HFF-Myc (cell line): ENCODE measurements around the gene SLC5A3.

ENCODE experiments used
- DNase-seq: peaks from one replicate; pipeline ENCODE4 v3.0.0-alpha.2; 2011; ENCODE audit warnings: low read depth; ENCODE audit errors: extremely low read depth
- H3K4me3 ChIP-seq: replicated peaks from 2 replicates; pipeline ENCODE4 v1.5.1; 2011; ENCODE audit warnings: low read depth, mild to moderate bottlenecking, control low read depth, low read length
- TF ChIP-seq, protein P1 (sequence below): IDR thresholded peaks from 2 replicates; pipeline ENCODE4 v1.5.1; 2012; ENCODE audit warnings: mild to moderate bottlenecking, low read depth, low read length, control low read depth; ENCODE audit errors: missing control alignments

The SLC5A3 gene

GRCh38 chr21:34076835-34077234, 3.5 kb downstream of the SLC5A3 start:
- DNase-seq, result no peak
- TF ChIP-seq, protein P1, sequence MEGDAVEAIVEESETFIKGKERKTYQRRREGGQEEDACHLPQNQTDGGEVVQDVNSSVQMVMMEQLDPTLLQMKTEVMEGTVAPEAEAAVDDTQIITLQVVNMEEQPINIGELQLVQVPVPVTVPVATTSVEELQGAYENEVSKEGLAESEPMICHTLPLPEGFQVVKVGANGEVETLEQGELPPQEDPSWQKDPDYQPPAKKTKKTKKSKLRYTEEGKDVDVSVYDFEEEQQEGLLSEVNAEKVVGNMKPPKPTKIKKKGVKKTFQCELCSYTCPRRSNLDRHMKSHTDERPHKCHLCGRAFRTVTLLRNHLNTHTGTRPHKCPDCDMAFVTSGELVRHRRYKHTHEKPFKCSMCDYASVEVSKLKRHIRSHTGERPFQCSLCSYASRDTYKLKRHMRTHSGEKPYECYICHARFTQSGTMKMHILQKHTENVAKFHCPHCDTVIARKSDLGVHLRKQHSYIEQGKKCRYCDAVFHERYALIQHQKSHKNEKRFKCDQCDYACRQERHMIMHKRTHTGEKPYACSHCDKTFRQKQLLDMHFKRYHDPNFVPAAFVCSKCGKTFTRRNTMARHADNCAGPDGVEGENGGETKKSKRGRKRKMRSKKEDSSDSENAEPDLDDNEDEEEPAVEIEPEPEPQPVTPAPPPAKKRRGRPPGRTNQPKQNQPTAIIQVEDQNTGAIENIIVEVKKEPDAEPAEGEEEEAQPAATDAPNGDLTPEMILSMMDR, result no peak
- H3K4me3 ChIP-seq, result no peak overlapping the region

DNA sequence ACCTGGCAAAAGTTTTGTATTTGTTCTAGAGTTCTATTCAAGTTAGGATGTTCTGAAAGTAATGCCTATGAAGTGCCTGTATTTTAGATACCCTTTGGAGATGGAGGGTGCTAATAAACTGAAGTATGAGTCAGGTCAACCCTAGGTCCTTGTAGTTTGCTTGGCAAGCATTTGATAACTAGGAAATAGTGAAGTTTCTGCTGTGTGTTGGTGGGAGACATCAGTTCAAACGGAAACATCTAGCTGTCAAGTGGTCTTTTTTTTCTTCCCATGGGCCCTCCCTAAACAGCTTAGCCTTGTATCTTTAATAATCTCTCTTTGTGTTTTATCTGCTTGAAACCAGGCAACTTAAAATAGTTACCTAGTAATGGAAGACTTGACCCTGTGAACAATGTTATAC, 4.5 kb downstream of the SLC5A3 start:
- no peak for DNase-seq
- no peak overlapping the region for H3K4me3 ChIP-seq
- TF ChIP-seq, protein P1, result no peak

DNA sequence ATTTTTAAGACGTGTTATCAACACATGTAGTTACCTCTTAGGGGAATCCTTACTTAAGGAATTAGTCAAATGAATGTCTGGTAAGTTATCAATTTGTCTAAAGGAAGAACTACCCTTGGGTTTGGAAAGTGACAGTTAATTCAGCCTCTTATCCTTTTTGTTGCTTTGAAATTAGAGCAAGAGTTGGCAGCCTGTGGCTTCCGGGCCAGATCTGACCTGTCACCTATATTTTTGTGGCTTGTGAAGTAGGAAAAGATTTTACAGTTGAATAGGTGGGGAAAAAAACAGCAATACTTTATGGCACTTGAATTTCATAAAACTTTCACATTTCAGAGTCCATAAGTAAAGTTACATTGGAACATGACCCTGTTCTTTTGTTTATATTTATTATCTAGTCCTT, 5.5 kb downstream of the SLC5A3 start:
- DNase-seq, result no peak
- TF ChIP-seq, protein P1, result no peak
- H3K4me3 ChIP-seq, result no peak overlapping the region

DNA sequence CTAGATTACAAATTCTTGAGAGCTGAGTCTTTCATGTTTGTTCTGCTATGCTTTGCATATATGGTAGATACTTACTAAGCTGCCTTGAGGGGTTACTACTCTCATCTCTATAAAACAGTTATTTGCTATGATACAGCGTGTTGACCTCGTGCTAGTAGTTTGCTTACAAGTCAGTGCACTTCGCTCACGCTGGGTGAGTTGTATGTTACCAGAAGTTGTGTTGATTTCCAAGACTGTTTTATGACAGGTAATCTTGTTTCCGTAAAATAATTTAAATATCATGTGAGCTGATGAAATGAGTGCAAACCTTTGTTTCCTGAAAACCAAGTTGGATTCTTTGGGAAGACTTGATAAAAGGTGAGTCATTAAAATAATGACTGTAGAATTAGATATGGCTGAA, 7.3 kb downstream of the SLC5A3 start:
- TF ChIP-seq, protein P1, result no peak
- DNase-seq, result no peak
- H3K4me3 ChIP-seq, result no peak overlapping the region

- H3K4me3 ChIP-seq, result no peak overlapping the region
- DNase-seq, result no peak
- TF ChIP-seq, protein P1, result no peak
Measured at GRCh38 chr21:34082769-34083168, 9.4 kb downstream of the SLC5A3 start.

- no peak for DNase-seq
- TF ChIP-seq, protein P1, result no peak
- H3K4me3 ChIP-seq, result no peak overlapping the region
Measured at GRCh38 chr21:34083357-34083756, 10.0 kb downstream of the SLC5A3 start.

DNA sequence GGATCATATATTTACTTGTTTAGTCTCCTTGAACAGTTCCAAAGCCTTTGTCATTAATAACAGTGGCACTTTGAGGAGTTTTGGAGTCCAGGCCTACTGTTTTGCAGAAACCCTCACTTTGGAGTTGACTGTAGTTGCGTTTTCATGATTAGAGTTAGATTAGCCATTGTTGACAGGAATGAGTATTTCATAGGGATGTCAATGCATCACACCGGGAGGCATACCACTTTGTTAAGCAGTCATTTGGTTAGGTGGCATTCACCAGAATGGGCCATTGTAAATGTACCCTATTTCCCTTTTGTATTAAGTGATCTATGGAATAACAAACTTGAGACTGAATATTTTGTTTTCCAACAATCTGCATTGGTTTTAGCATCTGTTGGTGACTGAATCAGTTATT, 11.8 kb downstream of the SLC5A3 start:
- DNase-seq, result no peak
- no peak overlapping the region for H3K4me3 ChIP-seq
- TF ChIP-seq, protein P1, result no peak
